GM18498 (cell line): Measurements from ENCODE around the gene C1GALT1.
"Not testable (repeated sequence)": the region's sequence is repeated elsewhere in the genome, so short reads cannot be mapped to it uniquely, and the experiment has no call there.

ENCODE experiments used
- ATAC-seq: cut with Tn5 transposase; IDR thresholded peaks from one replicate; pipeline ENCODE4 v1.9.1; 2021; ENCODE audit warnings: mild to moderate bottlenecking, moderate library complexity; ENCODE audit not compliant: unreplicated experiment

The C1GALT1 gene

GRCh38 chr7:7182156-7183060 is at the start of gene C1GALT1:
Gene C1GALT1, plus strand, starts transcription at chr7:7182544. Its CDS starts 51,776 bp downstream, at chr7:7234320.
- ATAC-seq, result peak; percentile 86

- ATAC-seq, result no peak
Observed at GRCh38 chr7:7134046-7134445, 48.3 kb upstream of the C1GALT1 start.

GRCh38 chr7:7135074-7135473 is 47.3 kb upstream of the C1GALT1 start:
- no peak for ATAC-seq

GRCh38 chr7:7135924-7136323 is 46.4 kb upstream of the C1GALT1 start:
- ATAC-seq, result not testable (repeated sequence)

DNA sequence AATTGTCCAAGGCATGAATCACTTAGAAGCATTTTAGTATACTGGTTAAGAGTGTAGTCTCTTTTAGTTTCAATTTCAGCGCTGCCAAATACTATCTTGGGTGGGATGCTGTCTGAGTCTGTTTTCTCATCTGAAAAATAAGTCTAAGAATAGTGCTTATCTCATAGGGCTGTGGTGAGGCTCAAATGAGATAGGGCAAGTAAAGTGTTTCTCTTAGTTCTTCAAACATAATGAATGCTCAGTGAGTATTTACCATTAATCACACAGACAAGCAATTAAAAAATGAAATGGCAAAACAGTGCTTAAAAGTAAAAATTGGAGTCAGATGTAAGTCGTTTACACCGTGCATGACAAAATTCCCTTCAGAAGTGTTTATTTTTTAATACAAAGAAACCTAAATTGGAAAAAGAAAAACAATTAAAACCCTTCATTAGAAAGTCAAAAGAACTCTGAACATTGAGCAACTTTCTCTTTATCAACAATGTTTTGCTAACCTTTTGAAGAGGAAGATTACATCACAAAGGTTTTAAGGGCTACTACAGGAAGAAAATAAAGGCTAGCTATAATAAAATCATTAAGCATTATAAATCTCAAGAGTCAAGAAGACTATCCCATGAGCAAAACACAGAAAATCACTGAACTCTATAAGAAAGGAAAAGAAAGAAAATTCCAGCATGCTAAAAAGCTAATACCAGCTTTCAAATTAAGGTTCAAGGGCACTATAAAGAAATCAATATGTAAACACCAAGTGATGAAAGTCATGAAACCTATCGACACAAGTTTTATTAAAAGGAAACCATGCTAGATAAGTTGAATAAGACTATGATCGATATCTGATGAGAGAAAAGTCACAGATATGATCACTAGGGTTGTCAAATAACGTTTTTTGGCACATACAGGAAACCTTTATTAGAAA is 45.6 kb upstream of the C1GALT1 start:
- ATAC-seq, result no peak

DNA sequence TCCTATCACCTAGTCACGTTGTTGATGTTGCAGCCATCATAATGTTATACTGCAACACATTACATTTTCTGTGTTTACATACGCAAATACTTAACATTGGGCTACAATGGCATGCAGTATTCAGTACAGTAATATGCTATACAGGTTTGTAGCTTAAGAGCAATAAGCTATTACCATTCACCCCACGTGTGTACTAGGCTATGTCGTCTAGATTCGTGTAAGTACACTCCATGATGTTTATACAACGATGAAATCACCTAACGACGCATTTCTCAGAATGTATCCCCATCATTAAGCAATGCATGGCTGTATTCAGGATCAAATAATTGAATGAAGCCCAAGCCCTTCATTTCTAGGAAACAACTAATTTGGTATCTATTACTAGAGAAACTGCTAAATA is 43.4 kb upstream of the C1GALT1 start:
- ATAC-seq, result no peak

DNA sequence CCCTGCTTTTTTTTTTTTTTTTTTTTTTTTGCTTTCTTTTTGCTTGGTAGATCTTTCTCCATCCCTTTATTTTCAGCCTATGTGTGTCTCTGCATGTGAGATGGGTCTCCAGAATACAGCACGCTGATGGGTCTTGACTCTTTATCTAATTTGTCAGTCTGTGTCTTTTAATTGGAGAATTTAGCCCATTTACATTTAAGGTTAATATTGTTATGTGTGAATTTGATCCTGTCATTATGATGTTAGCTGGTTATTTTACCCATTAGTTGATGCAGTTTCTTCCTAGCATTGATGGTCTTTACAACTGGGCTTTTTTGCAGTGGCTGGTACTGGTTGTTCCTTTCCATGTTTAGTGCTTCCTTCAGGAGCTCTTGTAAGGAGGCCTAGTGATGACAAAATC is 38.9 kb upstream of the C1GALT1 start:
- not testable (repeated sequence) for ATAC-seq

- not testable (repeated sequence) for ATAC-seq
Observed at GRCh38 chr7:7145151-7145550, 37.2 kb upstream of the C1GALT1 start.

DNA sequence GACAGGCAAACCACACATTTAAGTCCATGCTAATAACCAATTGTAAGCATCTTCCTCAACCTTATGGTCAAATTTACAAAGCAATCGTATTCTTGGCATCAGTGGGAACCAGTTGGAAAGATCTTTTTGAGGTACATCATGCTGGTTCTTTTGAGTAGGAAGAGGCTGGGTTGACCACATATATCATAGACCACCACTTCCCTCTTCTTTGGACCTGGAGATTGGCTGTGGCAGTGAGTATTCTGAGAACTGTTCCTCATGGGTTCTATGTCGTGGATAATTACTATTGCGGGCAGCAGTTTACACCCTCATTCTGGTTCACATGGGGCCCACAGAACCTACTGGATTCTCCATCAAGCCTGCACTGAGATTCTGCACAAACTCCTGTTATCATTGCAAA is 35.5 kb upstream of the C1GALT1 start:
- no peak for ATAC-seq

- no peak for ATAC-seq
Observed at GRCh38 chr7:7148798-7149481, 33.4 kb upstream of the C1GALT1 start.

- ATAC-seq, result no peak
Observed at GRCh38 chr7:7151285-7151684, 31.1 kb upstream of the C1GALT1 start.

DNA sequence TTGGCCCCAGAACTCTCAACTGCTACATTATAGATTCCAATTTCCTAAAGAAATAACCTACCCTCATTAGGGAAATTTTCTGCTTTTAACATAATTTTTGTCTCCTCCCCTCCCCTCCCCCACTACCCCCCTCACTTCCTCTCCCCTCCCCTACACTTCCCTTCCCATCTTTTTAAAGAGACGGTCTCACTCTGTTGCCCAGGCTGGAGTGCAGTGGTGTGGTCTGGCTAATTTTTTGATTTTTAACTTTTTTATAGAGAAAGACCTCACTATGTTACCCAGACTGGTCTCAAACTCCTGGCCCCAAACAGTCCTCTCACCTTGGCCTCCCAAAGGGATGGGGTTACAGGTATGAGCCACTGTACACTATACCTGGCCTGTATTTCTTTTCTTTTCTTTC is 30.5 kb upstream of the C1GALT1 start:
- no peak for ATAC-seq

GRCh38 chr7:7152315-7152714 is 30.0 kb upstream of the C1GALT1 start:
- ATAC-seq, result no peak

- ATAC-seq, result not testable (repeated sequence)
Observed at GRCh38 chr7:7154355-7154754, 28.0 kb upstream of the C1GALT1 start.

DNA sequence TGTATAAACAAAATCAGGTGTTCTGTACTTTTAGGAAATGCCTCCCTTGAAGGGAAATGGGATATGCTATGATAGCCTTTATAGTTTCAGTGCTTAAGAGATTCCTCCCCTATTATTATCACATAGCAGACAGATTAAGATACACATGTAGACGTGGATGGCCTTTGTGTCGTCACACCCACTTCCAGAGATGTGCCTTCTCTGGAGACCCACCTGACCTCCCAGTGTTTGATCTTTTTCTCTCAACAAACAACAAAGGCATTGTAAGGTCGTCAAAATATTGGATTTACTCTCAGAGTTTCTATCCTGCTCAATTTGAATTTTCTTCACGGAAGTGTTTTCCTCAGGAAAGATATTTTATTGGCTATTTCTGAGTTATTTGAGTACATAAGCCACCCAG is 25.7 kb upstream of the C1GALT1 start:
- no peak for ATAC-seq

DNA sequence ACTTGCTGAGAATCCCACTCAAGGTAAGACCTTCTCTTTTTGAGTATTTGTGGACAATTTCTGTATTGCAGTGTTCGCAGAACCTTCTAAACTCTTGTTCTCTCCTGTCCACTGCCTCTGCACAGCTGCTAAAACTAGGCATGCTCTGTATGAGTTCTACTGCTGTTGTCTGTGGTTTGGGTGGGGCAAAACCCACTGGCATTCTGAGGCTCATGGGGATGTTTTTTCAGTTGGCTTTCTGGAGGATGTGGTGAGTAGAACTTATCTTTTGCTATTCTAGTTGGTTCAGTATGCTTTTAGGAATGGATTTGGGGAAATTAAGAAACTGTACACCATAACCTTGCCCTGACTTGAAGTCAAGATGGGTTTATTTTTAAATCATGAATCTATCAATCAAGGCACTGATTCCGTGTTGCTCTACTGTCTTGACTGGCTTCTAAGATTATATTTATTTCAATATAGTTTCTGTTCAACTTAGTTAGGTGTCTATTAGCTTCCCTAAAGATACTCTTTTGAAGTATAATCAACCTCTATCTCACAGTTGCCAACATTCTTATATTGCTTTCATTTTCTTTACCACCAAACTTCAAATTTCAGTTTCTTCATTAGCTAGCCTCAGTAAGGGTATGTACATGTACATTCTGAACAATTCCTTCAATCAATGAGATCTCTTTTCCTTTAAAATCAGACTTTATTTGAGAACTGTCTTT is 25.0 kb upstream of the C1GALT1 start:
- peak; percentile 87 for ATAC-seq

- no peak for ATAC-seq
Observed at GRCh38 chr7:7157887-7158271, 24.5 kb upstream of the C1GALT1 start.

DNA sequence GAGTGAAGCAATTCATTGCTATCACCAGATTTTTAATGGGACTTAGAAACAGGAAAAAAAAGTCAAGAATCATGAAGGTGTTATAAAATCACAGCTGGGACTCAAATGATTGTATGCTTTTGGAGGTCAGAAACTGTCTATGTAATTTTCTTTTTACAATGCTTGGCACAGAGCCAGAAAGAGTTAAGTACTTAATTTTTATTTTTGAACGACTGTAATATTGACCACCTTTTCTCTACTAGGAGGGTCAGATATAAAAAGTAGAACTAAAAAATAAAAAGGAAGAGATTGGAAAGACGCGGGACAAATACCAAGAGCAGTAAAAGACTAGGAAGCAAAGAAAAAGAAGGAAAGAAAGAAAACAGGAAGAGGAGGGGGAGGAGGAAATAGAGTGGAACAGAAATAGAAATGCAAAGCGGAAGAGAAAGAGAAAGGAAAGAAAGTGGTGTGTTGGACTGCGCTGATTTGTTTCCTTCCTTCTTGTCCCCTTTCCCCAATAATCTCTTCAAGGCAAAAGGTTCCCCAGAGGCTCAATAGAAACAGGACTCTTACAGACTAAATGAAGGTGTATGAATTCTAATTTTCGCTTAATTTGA is 23.2 kb upstream of the C1GALT1 start:
- no peak for ATAC-seq

- no peak for ATAC-seq
Observed at GRCh38 chr7:7164591-7164990, 17.8 kb upstream of the C1GALT1 start.

GRCh38 chr7:7165372-7165771 is 17.0 kb upstream of the C1GALT1 start:
- ATAC-seq, result no peak
